Measurements from ENCODE around the gene TUBGCP3. TPM values are rescaled to one million over a fixed set of nuclear protein-coding genes. Genes with fewer than 3 reads are reported as not detected.

Gene TUBGCP3
- total RNA-seq, 4 donors from 2014 or later, result 21.9 to 60.9 (median 32.0) TPM

DNA sequence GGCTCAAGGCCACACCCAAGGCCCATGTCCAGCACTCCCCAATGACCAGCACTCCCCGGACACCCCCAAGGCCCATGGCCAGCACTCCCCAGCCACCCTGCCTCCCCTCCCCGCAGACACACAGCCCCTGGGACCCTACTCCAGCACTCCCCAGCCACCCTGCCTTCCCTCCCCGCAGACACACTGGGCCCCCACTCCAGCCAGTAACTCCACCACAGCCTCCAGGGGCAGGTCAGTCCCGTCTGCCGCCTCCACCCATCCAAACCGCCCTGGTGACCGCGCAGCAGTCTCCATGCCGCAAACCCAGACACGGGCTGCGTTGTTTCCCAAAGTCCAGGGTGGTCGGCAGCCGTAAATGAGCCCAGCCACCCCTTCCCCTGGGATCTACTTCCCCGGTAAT is 141.1 kb downstream of the TUBGCP3 start:
- H3K4me1 ChIP-seq, result peaks cover 4% of the 10 kb centered on the region
- peaks cover 52% of the 10 kb centered on the region for H3K27me3 ChIP-seq
- TF ChIP-seq EP300 (IDR thresholded peaks at IDR 0.05) (no peak), POLR2A (IDR thresholded peaks at IDR 0.05) (no peak), POLR2AphosphoS5 (IDR thresholded peaks at IDR 0.05) (no peak)
- TF ChIP-seq, protein P1, sequence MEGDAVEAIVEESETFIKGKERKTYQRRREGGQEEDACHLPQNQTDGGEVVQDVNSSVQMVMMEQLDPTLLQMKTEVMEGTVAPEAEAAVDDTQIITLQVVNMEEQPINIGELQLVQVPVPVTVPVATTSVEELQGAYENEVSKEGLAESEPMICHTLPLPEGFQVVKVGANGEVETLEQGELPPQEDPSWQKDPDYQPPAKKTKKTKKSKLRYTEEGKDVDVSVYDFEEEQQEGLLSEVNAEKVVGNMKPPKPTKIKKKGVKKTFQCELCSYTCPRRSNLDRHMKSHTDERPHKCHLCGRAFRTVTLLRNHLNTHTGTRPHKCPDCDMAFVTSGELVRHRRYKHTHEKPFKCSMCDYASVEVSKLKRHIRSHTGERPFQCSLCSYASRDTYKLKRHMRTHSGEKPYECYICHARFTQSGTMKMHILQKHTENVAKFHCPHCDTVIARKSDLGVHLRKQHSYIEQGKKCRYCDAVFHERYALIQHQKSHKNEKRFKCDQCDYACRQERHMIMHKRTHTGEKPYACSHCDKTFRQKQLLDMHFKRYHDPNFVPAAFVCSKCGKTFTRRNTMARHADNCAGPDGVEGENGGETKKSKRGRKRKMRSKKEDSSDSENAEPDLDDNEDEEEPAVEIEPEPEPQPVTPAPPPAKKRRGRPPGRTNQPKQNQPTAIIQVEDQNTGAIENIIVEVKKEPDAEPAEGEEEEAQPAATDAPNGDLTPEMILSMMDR (IDR thresholded peaks at IDR 0.05), result no peak
- peak in 1 of 2 donors; percentile 67 for DNase-seq (ENCODE audit: low spot score in 2 of 2)
- no peak overlapping the region for H3K27ac ChIP-seq
- no peaks in the 10 kb centered on the region for H3K9me3 ChIP-seq
- no peaks in the 10 kb centered on the region for H3K36me3 ChIP-seq
- WGBS, result 83% methylated on average over 14 of the region's 14 CpGs
- no peak overlapping the region for H3K4me3 ChIP-seq

- H3K27me3 ChIP-seq, result peaks cover 52% of the 10 kb centered on the region
- H3K4me3 ChIP-seq, result no peak overlapping the region
- no peak overlapping the region for H3K27ac ChIP-seq
- H3K36me3 ChIP-seq, result no peaks in the 10 kb centered on the region
- DNase-seq (ENCODE audit: low spot score in 2 of 2), result peak in 1 of 2 donors; percentile 68
- TF ChIP-seq EP300 (IDR thresholded peaks at IDR 0.05) (no peak), POLR2A (IDR thresholded peaks at IDR 0.05) (no peak), POLR2AphosphoS5 (IDR thresholded peaks at IDR 0.05) (no peak)
- TF ChIP-seq, protein P1 (IDR thresholded peaks at IDR 0.05), result no peak
- WGBS, result 61% methylated on average over 12 of the region's 12 CpGs
- peaks cover 4% of the 10 kb centered on the region for H3K4me1 ChIP-seq
- H3K9me3 ChIP-seq, result no peaks in the 10 kb centered on the region
These were observed 141.5 kb downstream of the TUBGCP3 start for GRCh38 chr13:112446347-112446861.

GRCh38 chr13:112445411-112446271 is 142.3 kb downstream of the TUBGCP3 start:
- no peak overlapping the region for H3K27ac ChIP-seq
- WGBS, result 64% methylated on average over 31 of the region's 31 CpGs
- DNase-seq (ENCODE audit: low spot score in 2 of 2), result peak in 1 of 2 donors; percentile 72
- H3K27me3 ChIP-seq, result peaks cover 59% of the 10 kb centered on the region
- H3K36me3 ChIP-seq, result no peaks in the 10 kb centered on the region
- no peak for TF ChIP-seq POLR2A (IDR thresholded peaks at IDR 0.05)
- TF ChIP-seq, protein P1 (IDR thresholded peaks at IDR 0.05), result no peak
- no peak for TF ChIP-seq EP300 (IDR thresholded peaks at IDR 0.05)
- no peak for TF ChIP-seq POLR2AphosphoS5 (IDR thresholded peaks at IDR 0.05)
- no peak overlapping the region for H3K4me3 ChIP-seq
- H3K4me1 ChIP-seq, result peaks cover 4% of the 10 kb centered on the region
- H3K9me3 ChIP-seq, result no peaks in the 10 kb centered on the region

DNA sequence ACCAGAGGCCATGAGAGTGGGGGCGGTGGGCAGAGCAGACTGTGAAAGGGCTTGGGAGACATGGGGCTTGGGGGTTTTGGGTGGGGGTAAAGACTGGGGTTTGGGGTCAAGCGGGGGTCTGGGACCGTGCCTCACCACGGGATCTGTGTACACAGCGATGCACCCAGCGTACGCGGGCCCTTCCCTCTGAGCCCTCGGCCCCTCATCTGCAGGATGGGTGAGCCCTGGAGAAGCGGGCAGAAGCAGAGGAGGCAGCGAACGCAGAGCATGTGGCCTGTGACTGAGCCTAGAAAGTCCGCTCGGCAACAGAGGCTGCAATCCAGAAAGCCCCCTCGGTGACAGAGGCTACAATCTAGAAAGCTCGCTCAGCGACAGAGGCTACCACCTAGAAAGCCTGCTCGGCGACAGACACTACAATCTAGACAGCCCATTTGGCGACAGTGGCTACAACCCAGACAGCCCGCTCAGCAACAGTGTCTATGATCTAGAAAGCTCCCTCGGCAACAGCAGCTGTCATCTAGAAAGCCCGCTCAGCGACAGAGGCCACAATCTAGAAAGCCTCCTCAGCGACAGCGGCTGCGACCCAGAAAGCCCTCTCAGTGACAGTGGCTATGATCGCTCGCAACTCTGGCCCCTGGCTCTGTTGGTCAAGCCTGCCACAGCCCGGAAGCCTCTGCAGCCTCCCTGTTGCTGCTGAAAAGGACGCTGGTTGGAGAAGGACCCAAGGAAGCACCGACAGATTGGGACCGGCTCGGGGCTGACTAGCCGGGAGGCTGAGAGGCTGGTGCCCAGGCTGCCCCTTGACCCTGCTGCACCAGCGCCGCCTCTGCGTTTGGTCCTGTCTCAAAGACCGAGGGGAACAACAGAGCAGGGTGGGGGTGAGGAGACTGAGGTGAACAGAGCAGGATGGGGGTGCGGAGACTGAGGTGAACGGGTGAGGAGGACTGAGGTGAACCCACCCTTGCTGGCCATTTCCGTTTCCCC is 143.2 kb downstream of the TUBGCP3 start:
- no peak overlapping the region for H3K4me3 ChIP-seq
- peak in 1 of 2 donors; percentile 72 for DNase-seq (ENCODE audit: low spot score in 2 of 2)
- TF ChIP-seq POLR2AphosphoS5 (IDR thresholded peaks at IDR 0.05) (no peak), POLR2A (IDR thresholded peaks at IDR 0.05) (no peak), EP300 (IDR thresholded peaks at IDR 0.05) (no peak)
- TF ChIP-seq, protein P1 (IDR thresholded peaks at IDR 0.05), result no peak
- 78% methylated on average over 25 of the region's 42 CpGs for WGBS
- peaks cover 61% of the 10 kb centered on the region for H3K27me3 ChIP-seq
- no peak overlapping the region for H3K27ac ChIP-seq
- H3K36me3 ChIP-seq, result no peaks in the 10 kb centered on the region
- no peaks in the 10 kb centered on the region for H3K9me3 ChIP-seq
- H3K4me1 ChIP-seq, result peaks cover 4% of the 10 kb centered on the region
